ENCODE measurements around the gene AP3S2. TPM values are rescaled to one million over a fixed set of nuclear protein-coding genes. Genes with fewer than 3 reads are reported as not detected.
A peak's percentile ranks its signal among the peaks of the same experiment; 100 is the strongest.
"Not testable (repeated sequence)": the region's sequence is repeated elsewhere in the genome, so short reads cannot be mapped to it uniquely, and the experiment has no call there.

Gene AP3S2
- polyA plus RNA-seq, 3 donors, result 30.8 to 41.2 (median 32.4) TPM

DNA sequence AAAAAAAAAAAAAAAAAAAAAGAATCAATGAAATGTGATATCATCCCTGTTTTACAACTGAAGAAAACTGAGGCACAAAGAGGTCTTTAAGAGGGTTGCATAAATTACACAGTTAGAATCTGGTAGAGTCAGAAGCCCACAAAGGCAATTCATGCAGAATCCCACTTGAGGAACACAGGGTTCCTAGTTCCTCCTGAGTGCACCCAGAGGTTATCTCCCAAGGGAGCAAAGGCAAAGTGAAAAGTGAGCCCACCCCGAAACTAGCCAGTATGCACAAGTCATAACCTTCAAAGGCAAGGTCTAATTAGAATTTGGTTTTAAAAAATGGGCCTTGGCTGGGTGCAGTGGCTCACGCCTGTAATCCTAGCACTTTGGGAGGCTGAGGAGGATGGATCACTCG, 37.8 kb downstream of the AP3S2 start:
- no peaks in the 10 kb centered on the region for H3K27me3 ChIP-seq (ENCODE audit: control insufficient read depth in 2 of 2, insufficient read depth in 2 of 2, low read length in 2 of 2)
- DNase-seq, result no peak

DNA sequence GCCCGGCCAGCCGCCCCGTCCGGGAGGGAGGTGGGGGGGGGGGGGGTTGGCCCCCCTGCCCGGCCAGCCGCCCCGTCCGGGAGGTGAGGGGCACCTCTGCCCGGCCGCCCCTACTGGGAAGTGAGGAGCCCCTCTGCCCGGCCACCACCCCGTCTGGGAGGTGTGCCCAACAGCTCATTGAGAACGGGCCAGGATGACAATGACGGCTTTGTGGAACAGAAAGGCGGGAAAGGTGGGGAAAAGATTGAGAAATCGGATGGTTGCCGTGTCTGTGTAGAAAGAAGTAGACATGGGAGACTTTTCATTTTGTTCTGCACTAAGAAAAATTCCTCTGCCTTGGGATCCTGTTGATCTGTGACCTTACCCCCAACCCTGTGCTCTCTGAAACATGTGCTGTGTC, 38.9 kb downstream of the AP3S2 start:
- not testable (repeated sequence) for H3K9me3 Mint-ChIP-seq; H3K27me3 ChIP-seq (ENCODE audit: control insufficient read depth in 2 of 2, insufficient read depth in 2 of 2, low read length in 2 of 2); H3K4me3 ChIP-seq (replicated peaks in 1 of 3; ENCODE audit: low read depth in 2 of 3, low read length in 3 of 3); H3K27ac ChIP-seq (ENCODE audit: low read depth in 1 of 2, low read length in 2 of 2); H4K20me1 ChIP-seq (ENCODE audit: insufficient read depth, low read length); H3K9me3 ChIP-seq (replicated peaks in 1 of 2; ENCODE audit: control insufficient read depth in 1 of 2, insufficient read depth in 1 of 2, low read length in 2 of 2); H3K27me3 Mint-ChIP-seq (ENCODE audit: low read depth in 3 of 3); H3K4me2 ChIP-seq (replicated peaks; ENCODE audit: extremely low read depth, low read length, poor library complexity, severe bottlenecking); DNase-seq; H3K9ac ChIP-seq (ENCODE audit: insufficient read depth, low read length, poor library complexity, severe bottlenecking); H2AFZ ChIP-seq (ENCODE audit: insufficient read depth, low read depth, low read length, poor library complexity, severe bottlenecking); H3K4me3 Mint-ChIP-seq; H3K79me2 ChIP-seq (ENCODE audit: insufficient read depth, low read length)
- Mint-ChIP-seq H3K36me3 (peaks cover 42 to 51% of the 10 kb centered on the region in 2 donors), H3K27ac (peak overlapping the region in 2 of 7 donors; percentile 42 to 73), H3K4me1 (peaks cover 34% of the 10 kb centered on the region)
- Histone ChIP-seq H3K36me3 (replicated peaks in 1 of 2; ENCODE audit: control insufficient read depth in 1 of 2, insufficient read depth in 2 of 2, low read length in 2 of 2) (peaks cover 26 to 48% of the 10 kb centered on the region in 2 donors), H3K4me1 (ENCODE audit: control insufficient read depth in 1 of 2, insufficient read depth in 2 of 2, low read length in 2 of 2) (peaks cover 30 to 34% of the 10 kb centered on the region in 2 donors)
- intact Hi-C loops (cut with micrococcal nuclease), result loop anchor here in 1 of 2 donors (5.0 kb wide), 1 partner anchor 43 kb away; the partner anchor contains the start of gene ANPEP
- WGBS (ENCODE audit: insufficient coverage), result 92% methylated on average over 3 of the region's 17 CpGs

More for the DNA sequence above, 37.8 kb downstream of the AP3S2 start:
- Histone ChIP-seq H3K4me3 (replicated peaks in 1 of 3; ENCODE audit: low read depth in 2 of 3, low read length in 3 of 3) (no peak overlapping the region), H3K9ac (ENCODE audit: insufficient read depth, low read length, poor library complexity, severe bottlenecking) (no peak overlapping the region), H3K9me3 (replicated peaks in 1 of 2; ENCODE audit: control insufficient read depth in 1 of 2, insufficient read depth in 1 of 2, low read length in 2 of 2) (no peaks in the 10 kb centered on the region), H2AFZ (ENCODE audit: insufficient read depth, low read depth, low read length, poor library complexity, severe bottlenecking) (no peak overlapping the region), H4K20me1 (ENCODE audit: insufficient read depth, low read length) (peaks cover 12% of the 10 kb centered on the region), H3K36me3 (replicated peaks in 1 of 2; ENCODE audit: control insufficient read depth in 1 of 2, insufficient read depth in 2 of 2, low read length in 2 of 2) (peaks cover 37 to 59% of the 10 kb centered on the region in 2 donors), H3K4me2 (replicated peaks; ENCODE audit: extremely low read depth, low read length, poor library complexity, severe bottlenecking) (no peak overlapping the region), H3K4me1 (ENCODE audit: control insufficient read depth in 1 of 2, insufficient read depth in 2 of 2, low read length in 2 of 2) (peaks cover 19 to 23% of the 10 kb centered on the region in 2 donors), H3K27ac (ENCODE audit: low read depth in 1 of 2, low read length in 2 of 2) (no peak overlapping the region), H3K79me2 (ENCODE audit: insufficient read depth, low read length) (no peaks in the 10 kb centered on the region)
- Mint-ChIP-seq H3K4me3 (no peak overlapping the region), H3K36me3 (peaks cover 39 to 44% of the 10 kb centered on the region in 2 donors), H3K27me3 (ENCODE audit: low read depth in 3 of 3) (no peaks in the 10 kb centered on the region), H3K4me1 (peaks cover 23% of the 10 kb centered on the region), H3K27ac (peak overlapping the region in 2 of 7 donors; percentile 15 to 65), H3K9me3 (peaks cover 0 to 2% (median 0%) of the 10 kb centered on the region in 7 donors)
- no CpG with 5 or more reads among the region's 3 CpGs for WGBS (ENCODE audit: insufficient coverage)
- intact Hi-C loops (cut with micrococcal nuclease), result no loop called here
- TF ChIP-seq, protein P1, sequence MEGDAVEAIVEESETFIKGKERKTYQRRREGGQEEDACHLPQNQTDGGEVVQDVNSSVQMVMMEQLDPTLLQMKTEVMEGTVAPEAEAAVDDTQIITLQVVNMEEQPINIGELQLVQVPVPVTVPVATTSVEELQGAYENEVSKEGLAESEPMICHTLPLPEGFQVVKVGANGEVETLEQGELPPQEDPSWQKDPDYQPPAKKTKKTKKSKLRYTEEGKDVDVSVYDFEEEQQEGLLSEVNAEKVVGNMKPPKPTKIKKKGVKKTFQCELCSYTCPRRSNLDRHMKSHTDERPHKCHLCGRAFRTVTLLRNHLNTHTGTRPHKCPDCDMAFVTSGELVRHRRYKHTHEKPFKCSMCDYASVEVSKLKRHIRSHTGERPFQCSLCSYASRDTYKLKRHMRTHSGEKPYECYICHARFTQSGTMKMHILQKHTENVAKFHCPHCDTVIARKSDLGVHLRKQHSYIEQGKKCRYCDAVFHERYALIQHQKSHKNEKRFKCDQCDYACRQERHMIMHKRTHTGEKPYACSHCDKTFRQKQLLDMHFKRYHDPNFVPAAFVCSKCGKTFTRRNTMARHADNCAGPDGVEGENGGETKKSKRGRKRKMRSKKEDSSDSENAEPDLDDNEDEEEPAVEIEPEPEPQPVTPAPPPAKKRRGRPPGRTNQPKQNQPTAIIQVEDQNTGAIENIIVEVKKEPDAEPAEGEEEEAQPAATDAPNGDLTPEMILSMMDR (IDR thresholded peaks at IDR 0.05), result no peak
